A549 (cell line): ENCODE results near the gene FAAH2. TPM values are rescaled to one million over a fixed set of nuclear protein-coding genes. Genes with fewer than 3 reads are reported as not detected.

ENCODE experiments used
- ATAC-seq, 2 experiments: fragments of 200-7000 bp in 1 of 2; fragments of >200 bp in 1 of 2; cut with Nextera tagmentation in 1 of 2; cut with Tn5 transposase in 1 of 2; 3 replicates each; pipeline versions ENCODE4 v1.8.0 to v1.9.1; 2018 to 2020; ENCODE audit warnings: mild to moderate bottlenecking in 1 of 2, moderate library complexity in 1 of 2
- CTCF ChIA-PET: fragments of 300-600 bp; sonication (Branson Sonifier 250); formaldehyde crosslinking; extraction: SDS; loops from one replicate; lab custom pipeline; 2021; ENCODE audit warnings: antibody characterized with exemption, inconsistent platforms; lab: Yijun Ruan, JAX
- POLR2A ChIA-PET: fragments of 350-600 bp; formaldehyde crosslinking; extraction: SDS; loops from one replicate; lab custom pipeline; 2021; ENCODE audit warnings: antibody characterized with exemption, inconsistent platforms; lab: Yijun Ruan, JAX
- DNase-seq, 2 experiments: peaks; one replicate each; pipeline versions ENCODE4 v3.0.0 to v3.0.0-alpha.2; 2011 to 2016; ENCODE audit warnings: low read depth in 1 of 2, low spot score in 1 of 2
- FAIRE-seq: peaks from 2 replicates; lab custom pipeline; 2011; peaks lifted over from hg19 to GRCh38; lab: Jason Lieb, UNC
- H3K27ac ChIP-seq, 2 experiments: fragments of >200 bp; sonication (Bioruptor Twin); formaldehyde crosslinking; 3 replicates each; pipeline ENCODE4 v1.5.1; 2016 to 2017
- H3K4me1 ChIP-seq: fragments of >200 bp; sonication (Bioruptor Twin); formaldehyde crosslinking; 3 replicates; pipeline ENCODE4 v1.6.1; 2016
- H3K4me2 ChIP-seq: fragments of >200 bp; sonication (Bioruptor Twin); formaldehyde crosslinking; 3 replicates; pipeline ENCODE4 v1.6.1; 2016
- H3K4me3 ChIP-seq: fragments of >200 bp; sonication (Bioruptor Twin); formaldehyde crosslinking; 3 replicates; pipeline ENCODE4 v1.5.1; 2016
- H3K9me3 ChIP-seq: fragments of >200 bp; sonication (Bioruptor Twin); formaldehyde crosslinking; 3 replicates; pipeline ENCODE4 v1.6.1; 2016
- CEBPB ChIP-seq, 2 experiments: fragments of >200 bp in 1 of 2; sonication (Bioruptor Twin) in 1 of 2; formaldehyde crosslinking in 1 of 2; IDR thresholded peaks; 2 replicates each; pipeline ENCODE4 v1.6.1; 2012 to 2016
- CHD2 ChIP-seq: fragments of 150-350 bp; IDR thresholded peaks from 2 replicates; pipeline ENCODE4 v1.6.1; 2014; ENCODE audit warnings: low read length; ENCODE audit not compliant: partially characterized antibody
- CHD4 ChIP-seq: fragments of 200-600 bp; sonication (generic); IDR thresholded peaks from 2 replicates; pipeline ENCODE4 v1.6.1; 2016; ENCODE audit warnings: antibody characterized with exemption, mild to moderate bottlenecking, borderline replicate concordance
- ESRRA ChIP-seq: fragments of 150-350 bp; IDR thresholded peaks from 2 replicates; pipeline ENCODE4 v1.6.1; 2014; ENCODE audit warnings: mild to moderate bottlenecking, low read length, borderline replicate concordance
- GATA3 ChIP-seq: IDR thresholded peaks from 2 replicates; pipeline ENCODE4 v1.6.1; 2012; ENCODE audit warnings: borderline replicate concordance
- HOXB13 ChIP-seq: fragments of 250-450 bp; sonication (Bioruptor Pico); IDR thresholded peaks from 2 replicates; pipeline ENCODE4 v1.5.0; 2020; ENCODE audit warnings: low read depth, mild to moderate bottlenecking, moderate library complexity
- JUN ChIP-seq, 2 experiments: fragments of >200 bp; sonication (Bioruptor Twin); formaldehyde crosslinking; IDR thresholded peaks; 2 replicates in 1 of 2; 3 replicates in 1 of 2; pipeline ENCODE4 v1.6.1; 2016 to 2017
- MAZ ChIP-seq: fragments of 150-350 bp; IDR thresholded peaks from 2 replicates; pipeline ENCODE4 v1.6.1; 2014; ENCODE audit warnings: antibody characterized with exemption, low read depth, low read length, borderline replicate concordance
- MYC ChIP-seq: IDR thresholded peaks from 2 replicates; pipeline ENCODE4 v1.6.1; 2012; ENCODE audit warnings: mild to moderate bottlenecking, inconsistent platforms, low read length, improper control_type of control experiment, borderline replicate concordance
- POLR2A ChIP-seq: IDR thresholded peaks from 2 replicates; pipeline ENCODE4 v1.6.1; 2012; ENCODE audit warnings: mild to moderate bottlenecking, low read length
- RCOR1 ChIP-seq: fragments of 150-350 bp; IDR thresholded peaks from 2 replicates; pipeline ENCODE4 v1.6.1; 2014; ENCODE audit warnings: antibody characterized with exemption, low read length, low read depth
- SREBF2 ChIP-seq: fragments of 450-650 bp; IDR thresholded peaks from 2 replicates; pipeline ENCODE4 v1.6.1; 2014; ENCODE audit warnings: mild to moderate bottlenecking, moderate library complexity
- ZFP36 ChIP-seq: fragments of 450-650 bp; IDR thresholded peaks from 2 replicates; pipeline ENCODE4 v1.6.1; 2014; ENCODE audit warnings: borderline replicate concordance; ENCODE audit not compliant: partially characterized antibody
- ZNF302 ChIP-seq: fragments of 250-450 bp; sonication (Bioruptor Pico); IDR thresholded peaks from 2 replicates; pipeline ENCODE4 v1.9.0; 2021; ENCODE audit warnings: inconsistent platforms, mild to moderate bottlenecking, moderate library complexity
- WGBS: methylation state at CpG from one replicate; pipeline ENCODE4 v1.1.6; 2017; ENCODE audit errors: missing lambda C conversion rate; 5-methylcytosine and 5-hydroxymethylcytosine counted together
- polyA plus RNA-seq, 4 experiments: library from polyadenylated mRNA; depleted of rRNA in 3 of 4; stranded (reverse); fragments of >200 nt; fragmentation: RNase III in 1 of 4; extraction: RNeasy Plus Mini Kit Qiagen cat#74134 plus additional on column Dnase treatment in 1 of 4; gene quantifications; 2 replicates in 3 of 4; 3 replicates in 1 of 4; pipeline ENCODE4 v1.2.3, GENCODE V29; 2011 to 2017
- TF ChIP-seq, protein P1 (sequence below): fragments of 200-600 bp; sonication (generic); IDR thresholded peaks from 2 replicates; pipeline ENCODE4 v1.6.1; 2016; ENCODE audit warnings: antibody characterized with exemption, mild to moderate bottlenecking, moderate library complexity
- TF ChIP-seq, protein P2 (sequence below): fragments of 250-450 bp; sonication (Bioruptor Pico); IDR thresholded peaks from 2 replicates; pipeline ENCODE4 v1.5.0; 2020; ENCODE audit warnings: low read depth, mild to moderate bottlenecking, moderate library complexity
- TF ChIP-seq, protein P3 (sequence below): fragments of 250-450 bp; sonication (Bioruptor Pico); IDR thresholded peaks from 2 replicates; pipeline ENCODE4 v1.5.0; 2021; ENCODE audit warnings: mild to moderate bottlenecking, moderate library complexity, borderline replicate concordance
- TF ChIP-seq, protein P4 (sequence below): IDR thresholded peaks from 2 replicates; pipeline ENCODE4 v1.6.1; 2012

FAAH2 gene
- polyA plus RNA-seq, 2 of the 4 experiments (the other 2 are of a cell fraction) = 0.09 to 0.52 TPM

DNA sequence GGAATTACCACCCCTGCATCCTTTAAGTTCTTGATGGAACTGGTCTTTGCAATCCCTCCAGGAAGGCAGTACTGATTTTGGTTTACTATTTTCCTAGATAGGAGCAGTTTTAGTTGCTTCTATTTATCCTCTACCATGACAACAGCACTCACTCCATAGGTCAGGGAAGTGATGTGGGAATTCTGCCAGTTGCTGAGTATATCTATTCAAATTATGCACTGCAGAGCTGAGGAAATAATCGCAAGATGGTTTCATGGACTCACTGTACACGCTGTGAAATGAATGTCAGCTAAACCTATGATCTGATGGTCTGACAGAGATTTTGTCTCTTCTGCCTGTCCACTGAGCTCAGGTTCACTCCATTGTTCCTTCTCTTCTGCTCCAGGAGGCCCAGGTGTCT lies 135.8 kb downstream of the FAAH2 start:
- no peak for ATAC-seq
- TF ChIP-seq MYC = no peak
- TF ChIP-seq, protein P1, sequence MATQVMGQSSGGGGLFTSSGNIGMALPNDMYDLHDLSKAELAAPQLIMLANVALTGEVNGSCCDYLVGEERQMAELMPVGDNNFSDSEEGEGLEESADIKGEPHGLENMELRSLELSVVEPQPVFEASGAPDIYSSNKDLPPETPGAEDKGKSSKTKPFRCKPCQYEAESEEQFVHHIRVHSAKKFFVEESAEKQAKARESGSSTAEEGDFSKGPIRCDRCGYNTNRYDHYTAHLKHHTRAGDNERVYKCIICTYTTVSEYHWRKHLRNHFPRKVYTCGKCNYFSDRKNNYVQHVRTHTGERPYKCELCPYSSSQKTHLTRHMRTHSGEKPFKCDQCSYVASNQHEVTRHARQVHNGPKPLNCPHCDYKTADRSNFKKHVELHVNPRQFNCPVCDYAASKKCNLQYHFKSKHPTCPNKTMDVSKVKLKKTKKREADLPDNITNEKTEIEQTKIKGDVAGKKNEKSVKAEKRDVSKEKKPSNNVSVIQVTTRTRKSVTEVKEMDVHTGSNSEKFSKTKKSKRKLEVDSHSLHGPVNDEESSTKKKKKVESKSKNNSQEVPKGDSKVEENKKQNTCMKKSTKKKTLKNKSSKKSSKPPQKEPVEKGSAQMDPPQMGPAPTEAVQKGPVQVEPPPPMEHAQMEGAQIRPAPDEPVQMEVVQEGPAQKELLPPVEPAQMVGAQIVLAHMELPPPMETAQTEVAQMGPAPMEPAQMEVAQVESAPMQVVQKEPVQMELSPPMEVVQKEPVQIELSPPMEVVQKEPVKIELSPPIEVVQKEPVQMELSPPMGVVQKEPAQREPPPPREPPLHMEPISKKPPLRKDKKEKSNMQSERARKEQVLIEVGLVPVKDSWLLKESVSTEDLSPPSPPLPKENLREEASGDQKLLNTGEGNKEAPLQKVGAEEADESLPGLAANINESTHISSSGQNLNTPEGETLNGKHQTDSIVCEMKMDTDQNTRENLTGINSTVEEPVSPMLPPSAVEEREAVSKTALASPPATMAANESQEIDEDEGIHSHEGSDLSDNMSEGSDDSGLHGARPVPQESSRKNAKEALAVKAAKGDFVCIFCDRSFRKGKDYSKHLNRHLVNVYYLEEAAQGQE = no peak
- no peak for TF ChIP-seq ESRRA
- no peak for TF ChIP-seq CEBPB (IDR thresholded peaks at IDR 0.05)
- no peak for TF ChIP-seq JUN (IDR thresholded peaks at IDR 0.05)
- no peak for TF ChIP-seq ZNF302 (CRISPR knock-in tag)
- TF ChIP-seq CHD4 = no peak
- TF ChIP-seq, protein P2, sequence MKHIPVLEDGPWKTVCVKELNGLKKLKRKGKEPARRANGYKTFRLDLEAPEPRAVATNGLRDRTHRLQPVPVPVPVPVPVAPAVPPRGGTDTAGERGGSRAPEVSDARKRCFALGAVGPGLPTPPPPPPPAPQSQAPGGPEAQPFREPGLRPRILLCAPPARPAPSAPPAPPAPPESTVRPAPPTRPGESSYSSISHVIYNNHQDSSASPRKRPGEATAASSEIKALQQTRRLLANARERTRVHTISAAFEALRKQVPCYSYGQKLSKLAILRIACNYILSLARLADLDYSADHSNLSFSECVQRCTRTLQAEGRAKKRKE = no peak
- TF ChIP-seq RCOR1 = no peak
- TF ChIP-seq SREBF2 = no peak
- TF ChIP-seq HOXB13 (CRISPR knock-in tag) = no peak
- no peak for TF ChIP-seq MAZ
- TF ChIP-seq POLR2A = no peak
- TF ChIP-seq, protein P3, sequence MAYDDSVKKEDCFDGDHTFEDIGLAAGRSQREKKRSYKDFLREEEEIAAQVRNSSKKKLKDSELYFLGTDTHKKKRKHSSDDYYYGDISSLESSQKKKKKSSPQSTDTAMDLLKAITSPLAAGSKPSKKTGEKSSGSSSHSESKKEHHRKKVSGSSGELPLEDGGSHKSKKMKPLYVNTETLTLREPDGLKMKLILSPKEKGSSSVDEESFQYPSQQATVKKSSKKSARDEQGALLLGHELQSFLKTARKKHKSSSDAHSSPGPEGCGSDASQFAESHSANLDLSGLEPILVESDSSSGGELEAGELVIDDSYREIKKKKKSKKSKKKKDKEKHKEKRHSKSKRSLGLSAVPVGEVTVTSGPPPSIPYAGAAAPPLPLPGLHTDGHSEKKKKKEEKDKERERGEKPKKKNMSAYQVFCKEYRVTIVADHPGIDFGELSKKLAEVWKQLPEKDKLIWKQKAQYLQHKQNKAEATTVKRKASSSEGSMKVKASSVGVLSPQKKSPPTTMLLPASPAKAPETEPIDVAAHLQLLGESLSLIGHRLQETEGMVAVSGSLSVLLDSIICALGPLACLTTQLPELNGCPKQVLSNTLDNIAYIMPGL (CRISPR knock-in tag) = no peak
- no peak for DNase-seq
- no peak overlapping the region for H3K27ac ChIP-seq
- no peaks in the 10 kb centered on the region for H3K4me1 ChIP-seq
- H3K4me3 ChIP-seq = no peak overlapping the region
- no peak overlapping the region for H3K4me2 ChIP-seq
- ChIA-PET CTCF (interaction anchor here (0.5 kb wide), 1 partner anchor 323 kb away, joined by 3 read pairs; no protein-coding TSS in a partner anchor), POLR2A (no interaction called here)
- FAIRE-seq = no peak
- no peaks in the 10 kb centered on the region for H3K9me3 ChIP-seq
- WGBS = 0% methylated on average over 2 of the region's 2 CpGs

DNA sequence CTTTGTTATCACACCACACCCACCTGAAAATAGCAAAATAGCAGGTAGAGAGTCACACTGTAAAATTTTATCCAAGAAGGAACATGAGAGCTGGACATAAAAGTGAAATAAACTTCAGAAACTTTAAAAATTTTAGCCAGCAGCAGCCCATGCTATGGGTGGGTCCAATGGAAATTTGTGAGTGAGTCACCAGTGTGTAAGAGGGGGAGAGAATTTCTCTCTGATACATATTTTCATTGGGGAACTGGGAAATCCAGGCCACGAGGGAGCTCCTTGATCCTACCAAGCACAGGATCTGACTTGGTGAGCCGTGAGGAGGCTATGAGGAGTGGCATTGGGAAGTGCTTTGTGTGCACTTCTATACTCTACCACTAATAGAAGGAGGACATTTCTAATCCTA lies 136.3 kb downstream of the FAAH2 start:
- no peak for FAIRE-seq
- ATAC-seq = no peak
- Histone ChIP-seq H3K4me1 (no peaks in the 10 kb centered on the region), H3K9me3 (no peaks in the 10 kb centered on the region), H3K4me3 (no peak overlapping the region), H3K27ac (no peak overlapping the region), H3K4me2 (no peak overlapping the region)
- ChIA-PET CTCF (interaction anchor here (0.5 kb wide), 1 partner anchor 324 kb away, joined by 3 read pairs; no protein-coding TSS in a partner anchor), POLR2A (no interaction called here)
- TF ChIP-seq CHD2 = no peak
- TF ChIP-seq, protein P4, sequence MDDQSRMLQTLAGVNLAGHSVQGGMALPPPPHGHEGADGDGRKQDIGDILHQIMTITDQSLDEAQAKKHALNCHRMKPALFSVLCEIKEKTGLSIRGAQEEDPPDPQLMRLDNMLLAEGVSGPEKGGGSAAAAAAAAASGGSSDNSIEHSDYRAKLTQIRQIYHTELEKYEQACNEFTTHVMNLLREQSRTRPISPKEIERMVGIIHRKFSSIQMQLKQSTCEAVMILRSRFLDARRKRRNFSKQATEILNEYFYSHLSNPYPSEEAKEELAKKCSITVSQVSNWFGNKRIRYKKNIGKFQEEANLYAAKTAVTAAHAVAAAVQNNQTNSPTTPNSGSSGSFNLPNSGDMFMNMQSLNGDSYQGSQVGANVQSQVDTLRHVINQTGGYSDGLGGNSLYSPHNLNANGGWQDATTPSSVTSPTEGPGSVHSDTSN = no peak
- no peak for TF ChIP-seq ZFP36
- no peak for TF ChIP-seq GATA3
- no peak for DNase-seq
- WGBS = 0% methylated on average over 2 of the region's 2 CpGs
